H9 (cell line): ENCODE measurements around the gene ARHGAP29. TPM values are rescaled to one million over a fixed set of nuclear protein-coding genes. Genes with fewer than 3 reads are reported as not detected.

Source experiments
- DNase-seq: peaks from one replicate; pipeline ENCODE4 v3.0.0-alpha.2; 2017
- H2AFZ ChIP-seq: one replicate; pipeline ENCODE4 v1.6.1; 2013; ENCODE audit warnings: mild to moderate bottlenecking, low read length, control low read depth, moderate library complexity
- H2AK5ac ChIP-seq: 2 replicates; pipeline ENCODE4 v1.6.1; 2013; ENCODE audit warnings: low read length, control low read depth, mixed read lengths; ENCODE audit not compliant: insufficient read length
- H2BK120ac ChIP-seq: one replicate; pipeline ENCODE4 v1.6.1; 2013; ENCODE audit warnings: low read depth, mild to moderate bottlenecking, low read length, control low read depth, inconsistent platforms; ENCODE audit not compliant: poor library complexity, severe bottlenecking
- H2BK12ac ChIP-seq: 2 replicates; pipeline ENCODE4 v1.6.1; 2013; ENCODE audit warnings: low read length, control low read depth, mixed read lengths, low read depth; ENCODE audit not compliant: insufficient read length
- H2BK15ac ChIP-seq: 2 replicates; pipeline ENCODE4 v1.6.1; 2013; ENCODE audit warnings: low read depth, low read length, control low read depth
- H2BK20ac ChIP-seq: one replicate; pipeline ENCODE4 v1.6.1; 2013; ENCODE audit warnings: low read depth, mild to moderate bottlenecking, low read length, control low read depth, inconsistent platforms; ENCODE audit not compliant: poor library complexity, severe bottlenecking
- H2BK5ac ChIP-seq: 2 replicates; pipeline ENCODE4 v1.6.1; 2013; ENCODE audit warnings: low read length, control low read depth, mixed read lengths; ENCODE audit not compliant: insufficient read length
- H3K14ac ChIP-seq: 2 replicates; pipeline ENCODE4 v1.6.1; 2013; ENCODE audit warnings: low read length, control low read depth; ENCODE audit not compliant: insufficient read depth
- H3K18ac ChIP-seq: 2 replicates; pipeline ENCODE4 v1.6.1; 2013; ENCODE audit warnings: low read depth, mild to moderate bottlenecking, mixed read lengths, low read length, control low read depth; ENCODE audit not compliant: insufficient read length
- H3K23ac ChIP-seq: 2 replicates; pipeline ENCODE4 v1.6.1; 2013; ENCODE audit warnings: low read length, control low read depth, mixed read lengths, low read depth; ENCODE audit not compliant: insufficient read length
- H3K23me2 ChIP-seq: 2 replicates; pipeline ENCODE4 v1.6.1; 2013; ENCODE audit warnings: low read depth, mild to moderate bottlenecking, mixed read lengths, low read length, control low read depth; ENCODE audit not compliant: insufficient read length, poor library complexity, severe bottlenecking
- H3K27ac ChIP-seq: 2 replicates; pipeline ENCODE4 v1.5.1; 2013; ENCODE audit warnings: low read length, control low read depth, mixed read lengths, low read depth; ENCODE audit not compliant: insufficient read length
- H3K27me3 ChIP-seq: 2 replicates; pipeline ENCODE4 v1.6.1; 2013; ENCODE audit warnings: low read length, control low read depth, inconsistent platforms; ENCODE audit not compliant: insufficient read depth
- H3K4ac ChIP-seq: 2 replicates; pipeline ENCODE4 v1.6.1; 2013; ENCODE audit warnings: low read depth, mild to moderate bottlenecking, control low read depth, inconsistent platforms, low read length, moderate library complexity
- H3K4me1 ChIP-seq: 2 replicates; pipeline ENCODE4 v1.6.1; 2013; ENCODE audit warnings: low read length, control low read depth, inconsistent platforms; ENCODE audit not compliant: insufficient read depth
- H3K4me2 ChIP-seq: 2 replicates; pipeline ENCODE4 v1.6.1; 2013; ENCODE audit warnings: low read length, control low read depth, mixed read lengths; ENCODE audit not compliant: insufficient read length, insufficient read depth
- H3K56ac ChIP-seq: 2 replicates; pipeline ENCODE4 v1.6.1; 2013; ENCODE audit warnings: low read depth, mild to moderate bottlenecking, mixed read lengths, low read length, control low read depth; ENCODE audit not compliant: insufficient read length
- H3K79me1 ChIP-seq: 2 replicates; pipeline ENCODE4 v1.6.1; 2013; ENCODE audit warnings: low read depth, mild to moderate bottlenecking, moderate library complexity, low read length, control low read depth, inconsistent platforms; ENCODE audit not compliant: insufficient read depth, poor library complexity, severe bottlenecking
- H3K79me2 ChIP-seq: 2 replicates; pipeline ENCODE4 v1.6.1; 2013; ENCODE audit warnings: low read length, control low read depth, inconsistent platforms; ENCODE audit not compliant: insufficient read depth
- H3K9ac ChIP-seq: 2 replicates; pipeline ENCODE4 v1.6.1; 2013; ENCODE audit warnings: low read length, control low read depth, mixed read lengths; ENCODE audit not compliant: insufficient read length; ENCODE audit errors: extremely low read depth
- H3K9me3 ChIP-seq: one replicate; pipeline ENCODE4 v1.6.1; 2013; ENCODE audit warnings: low read depth, low read length, inconsistent platforms; ENCODE audit not compliant: control insufficient read depth
- H3T11ph ChIP-seq: one replicate; pipeline ENCODE4 v1.6.1; 2013; ENCODE audit warnings: mild to moderate bottlenecking, low read length, control low read depth, inconsistent platforms
- H4K20me1 ChIP-seq: one replicate; pipeline ENCODE4 v1.6.1; 2013; ENCODE audit not compliant: control insufficient read depth, insufficient read length, insufficient read depth
- H4K5ac ChIP-seq: 2 replicates; pipeline ENCODE4 v1.6.1; 2013; ENCODE audit warnings: low read depth, mild to moderate bottlenecking, mixed read lengths, low read length, control low read depth; ENCODE audit not compliant: insufficient read length
- H4K8ac ChIP-seq: replicated peaks from 2 replicates; pipeline ENCODE4 v1.6.1; 2013; ENCODE audit warnings: low read length, control low read depth, mixed read lengths, low read depth; ENCODE audit not compliant: insufficient read length
- H4K91ac ChIP-seq: 2 replicates; pipeline ENCODE4 v1.6.1; 2013; ENCODE audit warnings: low read depth, mild to moderate bottlenecking, moderate library complexity, mixed read lengths, low read length, control low read depth; ENCODE audit not compliant: insufficient read length
- H3K27ac Mint-ChIP-seq, 3 experiments: 2 replicates in 2 of 3; 3 replicates in 1 of 3; pipeline ENCODE4 v1.8.0; 2020 to 2021; ENCODE audit warnings: mixed read lengths in 3 of 3, mild to moderate bottlenecking in 1 of 3, moderate library complexity in 1 of 3
- H3K27me3 Mint-ChIP-seq: 2 replicates; pipeline ENCODE4 v1.8.0; 2021; ENCODE audit warnings: low read depth, mild to moderate bottlenecking, moderate library complexity, mixed read lengths
- H3K36me3 Mint-ChIP-seq, 3 experiments: 2 replicates in 2 of 3; 3 replicates in 1 of 3; pipeline ENCODE4 v1.8.0; 2020 to 2021; ENCODE audit warnings: low read depth in 3 of 3, mixed read lengths in 3 of 3; ENCODE audit not compliant: insufficient read depth in 1 of 3
- H3K4me1 Mint-ChIP-seq, 2 experiments: 2 replicates each; pipeline ENCODE4 v1.8.0; 2020; ENCODE audit warnings: mixed read lengths in 2 of 2
- H3K4me3 Mint-ChIP-seq, 2 experiments: 2 replicates in 1 of 2; 3 replicates in 1 of 2; pipeline ENCODE4 v1.8.0; 2020 to 2021; ENCODE audit warnings: mild to moderate bottlenecking in 2 of 2, mixed read lengths in 2 of 2, moderate library complexity in 1 of 2
- H3K9me3 Mint-ChIP-seq, 2 experiments: 2 replicates in 1 of 2; 3 replicates in 1 of 2; pipeline ENCODE4 v1.8.0; 2020; ENCODE audit warnings: mild to moderate bottlenecking in 2 of 2, mixed read lengths in 2 of 2, moderate library complexity in 1 of 2
- WGBS: extraction: QIAGEN DNeasy Blood & Tissue Kit; methylation state at CpG from one replicate; pipeline ENCODE4 v1.1.7; 2013; ENCODE audit warnings: missing lambda C conversion rate, low lambda C conversion rate, mixed read lengths; ENCODE audit not compliant: insufficient read length; ENCODE audit errors: extremely low coverage; 5-methylcytosine and 5-hydroxymethylcytosine counted together
- total RNA-seq: library from RNA; stranded (reverse); gene quantifications from 2 replicates; pipeline ENCODE4 v1.2.1, GENCODE V29; 2021
- TF ChIP-seq, protein P1 (sequence below): fragments of 200-600 bp; sonication (generic); conservative IDR thresholded peaks from 3 replicates; pipeline ENCODE4 v1.8.0; 2021; ENCODE audit warnings: antibody characterized with exemption, mild to moderate bottlenecking

Gene ARHGAP29
- total RNA-seq, 1 experiment from 2014 or later = 1.3 TPM

GRCh38 chr1:94122201-94122970, 115.0 kb downstream of the ARHGAP29 start:
- no peak overlapping the region for H2AFZ ChIP-seq
- Mint-ChIP-seq H3K9me3 (no peaks in the 10 kb centered on the region; a peak in 1 of 5 replicates), H3K36me3 (no peaks in the 10 kb centered on the region), H3K4me3 (no peak overlapping the region), H3K4me1 (peaks cover 44 to 47% of the 10 kb centered on the region in 2 experiments), H3K27me3 (peaks cover 29% of the 10 kb centered on the region), H3K27ac (no peak overlapping the region)
- H2BK12ac ChIP-seq = no peak overlapping the region
- no peak overlapping the region for H3K18ac ChIP-seq
- H3K4ac ChIP-seq = no peak overlapping the region
- H4K91ac ChIP-seq = no peak overlapping the region
- DNase-seq = no peak
- WGBS = no CpG with 5 or more reads among the region's 5 CpGs
- no peak overlapping the region for H3K27ac ChIP-seq
- TF ChIP-seq, protein P1, sequence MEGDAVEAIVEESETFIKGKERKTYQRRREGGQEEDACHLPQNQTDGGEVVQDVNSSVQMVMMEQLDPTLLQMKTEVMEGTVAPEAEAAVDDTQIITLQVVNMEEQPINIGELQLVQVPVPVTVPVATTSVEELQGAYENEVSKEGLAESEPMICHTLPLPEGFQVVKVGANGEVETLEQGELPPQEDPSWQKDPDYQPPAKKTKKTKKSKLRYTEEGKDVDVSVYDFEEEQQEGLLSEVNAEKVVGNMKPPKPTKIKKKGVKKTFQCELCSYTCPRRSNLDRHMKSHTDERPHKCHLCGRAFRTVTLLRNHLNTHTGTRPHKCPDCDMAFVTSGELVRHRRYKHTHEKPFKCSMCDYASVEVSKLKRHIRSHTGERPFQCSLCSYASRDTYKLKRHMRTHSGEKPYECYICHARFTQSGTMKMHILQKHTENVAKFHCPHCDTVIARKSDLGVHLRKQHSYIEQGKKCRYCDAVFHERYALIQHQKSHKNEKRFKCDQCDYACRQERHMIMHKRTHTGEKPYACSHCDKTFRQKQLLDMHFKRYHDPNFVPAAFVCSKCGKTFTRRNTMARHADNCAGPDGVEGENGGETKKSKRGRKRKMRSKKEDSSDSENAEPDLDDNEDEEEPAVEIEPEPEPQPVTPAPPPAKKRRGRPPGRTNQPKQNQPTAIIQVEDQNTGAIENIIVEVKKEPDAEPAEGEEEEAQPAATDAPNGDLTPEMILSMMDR = no peak
- H3T11ph ChIP-seq = no peak overlapping the region
- no peak overlapping the region for H2BK20ac ChIP-seq
- no peak overlapping the region for H2BK5ac ChIP-seq
- H2AK5ac ChIP-seq = no peak overlapping the region
- H3K23ac ChIP-seq = no peak overlapping the region
- H3K23me2 ChIP-seq = no peaks in the 10 kb centered on the region
- no peak overlapping the region for H4K8ac ChIP-seq
- no peaks in the 10 kb centered on the region for H3K27me3 ChIP-seq
- no peaks in the 10 kb centered on the region for H3K79me2 ChIP-seq
- peaks cover 10% of the 10 kb centered on the region; the same call in 1 of the 2 replicates for H3K4me1 ChIP-seq
- H3K56ac ChIP-seq = no peak overlapping the region
- H3K14ac ChIP-seq = no peak overlapping the region
- H3K9me3 ChIP-seq = no peaks in the 10 kb centered on the region
- H4K5ac ChIP-seq = no peak overlapping the region
- H3K79me1 ChIP-seq = no peaks in the 10 kb centered on the region
- H2BK120ac ChIP-seq = no peak overlapping the region
- no peaks in the 10 kb centered on the region for H4K20me1 ChIP-seq
- H3K4me2 ChIP-seq = no peak overlapping the region
- no peak overlapping the region for H3K9ac ChIP-seq
- no peak overlapping the region for H2BK15ac ChIP-seq

Other genes with a start within 250 kb of the ARHGAP29 start
- not detected in 2 replicates for gene ABCA4, start 116.4 kb downstream of the ARHGAP29 start, total RNA-seq
- gene ABCD3, start 180.8 kb upstream of the ARHGAP29 start, total RNA-seq = 32.0 and 35.2 TPM in 2 replicates